ENCODE data around the gene ZPBP2.

DNA sequence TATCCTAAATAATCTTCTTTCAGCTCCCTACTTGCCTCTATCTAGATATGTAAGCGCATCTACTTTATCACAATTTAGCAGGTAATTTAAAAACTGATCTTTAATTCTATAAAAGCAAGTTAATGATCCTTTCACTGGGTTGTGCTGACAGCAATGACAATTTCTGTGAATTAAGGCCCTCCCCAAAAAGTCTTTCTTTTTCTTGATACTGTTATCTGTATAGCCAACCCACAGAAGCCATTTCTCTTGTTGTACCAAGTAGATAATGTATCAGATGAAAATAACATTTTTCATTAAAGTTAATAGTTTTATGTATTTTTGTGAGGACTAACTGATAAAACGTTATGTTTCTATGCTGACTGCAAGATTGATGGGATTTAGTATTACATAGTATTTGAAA is 3.8 kb downstream of the ZPBP2 start:
- TF ChIP-seq CTCF (conservative IDR thresholded peaks at IDR 0.05; ENCODE audit: low read depth, low read length) = no peak
- no peak for TF ChIP-seq EZH2 (IDR thresholded peaks at IDR 0.05; ENCODE audit: low read length, unreplicated experiment)
